Stimulated activated CD4-positive, alpha-beta T cell treated with anti-CD3 and anti-CD28 coated beads, Interleukin-15, amount 100 ng/mL, for 1 hour (primary cell): ENCODE measurements around the gene RBBP4.
"Not testable (repeated sequence)": the region's sequence is repeated elsewhere in the genome, so short reads cannot be mapped to it uniquely, and the experiment has no call there.

Experiments
- DNase-seq, 2 donors: peaks; one replicate each; pipeline ENCODE4 v3.0.0-alpha.2; 2020; ENCODE audit warnings: low read depth in 1 of 2, low spot score in 1 of 2

RBBP4 gene

GRCh38 chr1:32693455-32694174 is 42.6 kb downstream of the RBBP4 start:
- no peak for DNase-seq

GRCh38 chr1:32695098-32695904 is 44.3 kb downstream of the RBBP4 start:
- DNase-seq: no peak

GRCh38 chr1:32696041-32696440 is 45.0 kb downstream of the RBBP4 start:
- no peak for DNase-seq

GRCh38 chr1:32696996-32697395 is 46.0 kb downstream of the RBBP4 start:
- DNase-seq: not testable (repeated sequence)

GRCh38 chr1:32701421-32701911 is 50.5 kb downstream of the RBBP4 start:
- DNase-seq: no peak

- DNase-seq: no peak
Observed at GRCh38 chr1:32701951-32702598, 51.1 kb downstream of the RBBP4 start.

- DNase-seq: no peak
Observed at GRCh38 chr1:32702599-32703478, 51.8 kb downstream of the RBBP4 start, which contains the start of gene SYNC. Gene SYNC (minus strand): TSS chr1:32702770. CDS start chr1:32702660, 110 bp downstream.

- DNase-seq: no peak
Observed at GRCh38 chr1:32703479-32704291, 52.7 kb downstream of the RBBP4 start.

GRCh38 chr1:32705516-32705915 is 54.5 kb downstream of the RBBP4 start:
- DNase-seq: no peak

GRCh38 chr1:32706491-32706890 is 55.5 kb downstream of the RBBP4 start:
- DNase-seq: no peak

GRCh38 chr1:32709075-32709474 is 58.1 kb downstream of the RBBP4 start:
- DNase-seq: no peak

- no peak for DNase-seq
Observed at GRCh38 chr1:32709476-32709875, 58.5 kb downstream of the RBBP4 start.

GRCh38 chr1:32711221-32711620 is 60.2 kb downstream of the RBBP4 start:
- DNase-seq: not testable (repeated sequence)

- DNase-seq: no peak
Observed at GRCh38 chr1:32713081-32713480, 62.1 kb downstream of the RBBP4 start.

- no peak for DNase-seq
Observed at GRCh38 chr1:32714277-32714676, 63.3 kb downstream of the RBBP4 start.

GRCh38 chr1:32715901-32716311 is 64.9 kb downstream of the RBBP4 start:
- no peak for DNase-seq

GRCh38 chr1:32716312-32717148 is 65.5 kb downstream of the RBBP4 start:
- peak in 1 of 2 donors; percentile 37 for DNase-seq

- DNase-seq: no peak
Observed at GRCh38 chr1:32717503-32717902, 66.5 kb downstream of the RBBP4 start.

- no peak for DNase-seq
Observed at GRCh38 chr1:32718036-32718435, 67.0 kb downstream of the RBBP4 start.
